PFSK-1 (cell line): ENCODE measurements around the gene SERPINH1.

Experiments
- POLR2AphosphoS5 ChIP-seq: IDR thresholded peaks from 2 replicates; pipeline ENCODE4 v1.6.1; 2012; ENCODE audit warnings: low read depth, mild to moderate bottlenecking, control low read depth, low read length, moderate library complexity
- REST ChIP-seq, 2 experiments: IDR thresholded peaks; 2 replicates each; pipeline versions ENCODE4 v1.6.1 to v1.8.0; 2011 to 2012; ENCODE audit warnings: low read depth in 2 of 2, low read length in 2 of 2, control low read depth in 1 of 2, inconsistent platforms in 1 of 2, mild to moderate bottlenecking in 1 of 2, moderate library complexity in 1 of 2; ENCODE audit not compliant: insufficient read depth in 1 of 2
- SIN3A ChIP-seq: IDR thresholded peaks from 2 replicates; pipeline ENCODE4 v1.6.1; 2012; ENCODE audit warnings: mild to moderate bottlenecking, low read length, moderate library complexity, borderline replicate concordance; ENCODE audit not compliant: insufficient read depth
- TAF1 ChIP-seq: IDR thresholded peaks from 2 replicates; pipeline ENCODE4 v1.6.1; 2012; ENCODE audit warnings: low read length, control low read depth, borderline replicate concordance; ENCODE audit not compliant: insufficient read depth

- TF ChIP-seq POLR2AphosphoS5 (no peak), TAF1 (no peak), REST (IDR thresholded peaks at IDR 0.05; ENCODE audit: insufficient read depth in 1 of 2, low read depth in 2 of 2, low read length in 2 of 2) (no peak), SIN3A (no peak)
Measured at GRCh38 chr11:75563501-75563977, 1.5 kb downstream of the SERPINH1 start.
